Measurements from ENCODE around the gene APLNR.

DNA sequence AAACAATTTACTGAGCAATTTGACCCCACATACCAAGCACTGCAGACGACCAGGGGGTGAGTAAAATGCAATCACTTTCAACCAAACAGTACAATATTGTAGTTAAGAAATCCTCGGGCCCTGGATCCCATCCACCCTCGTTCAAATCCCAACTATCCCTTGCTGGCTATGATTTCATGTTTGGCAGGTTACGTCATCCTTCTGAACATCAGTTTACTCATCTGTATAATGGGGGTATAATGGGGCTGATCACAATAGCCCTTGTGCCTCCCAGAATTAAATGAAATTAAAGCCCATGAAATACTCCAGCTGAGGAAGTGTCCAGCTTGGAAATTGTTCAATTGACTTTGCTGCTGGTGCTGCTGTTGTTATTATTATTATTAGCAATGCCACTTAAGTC lies 20.6 kb downstream of the APLNR start:
- TF ChIP-seq, protein P1, sequence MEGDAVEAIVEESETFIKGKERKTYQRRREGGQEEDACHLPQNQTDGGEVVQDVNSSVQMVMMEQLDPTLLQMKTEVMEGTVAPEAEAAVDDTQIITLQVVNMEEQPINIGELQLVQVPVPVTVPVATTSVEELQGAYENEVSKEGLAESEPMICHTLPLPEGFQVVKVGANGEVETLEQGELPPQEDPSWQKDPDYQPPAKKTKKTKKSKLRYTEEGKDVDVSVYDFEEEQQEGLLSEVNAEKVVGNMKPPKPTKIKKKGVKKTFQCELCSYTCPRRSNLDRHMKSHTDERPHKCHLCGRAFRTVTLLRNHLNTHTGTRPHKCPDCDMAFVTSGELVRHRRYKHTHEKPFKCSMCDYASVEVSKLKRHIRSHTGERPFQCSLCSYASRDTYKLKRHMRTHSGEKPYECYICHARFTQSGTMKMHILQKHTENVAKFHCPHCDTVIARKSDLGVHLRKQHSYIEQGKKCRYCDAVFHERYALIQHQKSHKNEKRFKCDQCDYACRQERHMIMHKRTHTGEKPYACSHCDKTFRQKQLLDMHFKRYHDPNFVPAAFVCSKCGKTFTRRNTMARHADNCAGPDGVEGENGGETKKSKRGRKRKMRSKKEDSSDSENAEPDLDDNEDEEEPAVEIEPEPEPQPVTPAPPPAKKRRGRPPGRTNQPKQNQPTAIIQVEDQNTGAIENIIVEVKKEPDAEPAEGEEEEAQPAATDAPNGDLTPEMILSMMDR (IDR thresholded peaks at IDR 0.05; ENCODE audit: borderline replicate concordance, extremely low read depth, low read length, poor library complexity, severe bottlenecking) = no peak
- no peak for TF ChIP-seq EZH2 (IDR thresholded peaks at IDR 0.05; ENCODE audit: borderline replicate concordance, low read depth, low read length, severe bottlenecking)
